Caki2 (cell line): ENCODE data around the gene CAMSAP2. TPM values are rescaled to one million over a fixed set of nuclear protein-coding genes. Genes with fewer than 3 reads are reported as not detected.
"Not testable (repeated sequence)": the region's sequence is repeated elsewhere in the genome, so short reads cannot be mapped to it uniquely, and the experiment has no call there.

Experiments
- DNase-seq: peaks from one replicate; pipeline ENCODE4 v3.0.0-alpha.2; 2015; ENCODE audit warnings: low read depth
- in situ Hi-C: cut with HindIII; loops from 2 replicates; pipeline ENCODE4 v1.10.0; 2016; ENCODE audit warnings: low sequenced_read_pairs, low pct_unique_long_range_greater_than_20kb, mixed read lengths
- total RNA-seq: library from RNA; depleted of rRNA; stranded (reverse); fragments of >200 nt; shearing (Covaris generic); gene quantifications from 2 replicates; pipeline ENCODE4 v1.2.3, GENCODE V29; 2014; ENCODE audit warnings: low replicate concordance

The CAMSAP2 gene
- total RNA-seq, 1 experiment from 2014 or later = 10.6 TPM

- DNase-seq, in situ Hi-C loops: not testable (repeated sequence)
These were observed 78.0 kb downstream of the CAMSAP2 start for GRCh38 chr1:200816624-200817224.

GRCh38 chr1:200818248-200818647 lies 79.6 kb downstream of the CAMSAP2 start:
- no peak for DNase-seq
- in situ Hi-C loops = no loop called here

GRCh38 chr1:200819726-200820125 lies 81.0 kb downstream of the CAMSAP2 start:
- in situ Hi-C loops = no loop called here
- no peak for DNase-seq

GRCh38 chr1:200831091-200831490 lies 92.4 kb downstream of the CAMSAP2 start:
- DNase-seq = no peak
- in situ Hi-C loops = no loop called here

- in situ Hi-C loops = no loop called here
- no peak for DNase-seq
These were observed 95.7 kb downstream of the CAMSAP2 start for GRCh38 chr1:200834383-200834782.

GRCh38 chr1:200836213-200836612 lies 97.5 kb downstream of the CAMSAP2 start:
- no peak for DNase-seq
- in situ Hi-C loops = no loop called here

- DNase-seq = peak; percentile 14
- in situ Hi-C loops = no loop called here
These were observed 99.4 kb downstream of the CAMSAP2 start for GRCh38 chr1:200837931-200838571.

- in situ Hi-C loops = no loop called here
- no peak for DNase-seq
These were observed 100.2 kb downstream of the CAMSAP2 start for GRCh38 chr1:200838676-200839445.

- in situ Hi-C loops = no loop called here
- DNase-seq = no peak
These were observed 106.7 kb downstream of the CAMSAP2 start for GRCh38 chr1:200845360-200845759.

GRCh38 chr1:200846398-200846797 lies 107.7 kb downstream of the CAMSAP2 start:
- DNase-seq = no peak
- in situ Hi-C loops = no loop called here

GRCh38 chr1:200849430-200849829 lies 110.7 kb downstream of the CAMSAP2 start:
- no peak for DNase-seq
- in situ Hi-C loops = no loop called here

GRCh38 chr1:200850554-200850953 lies 111.9 kb downstream of the CAMSAP2 start:
- no peak for DNase-seq
- in situ Hi-C loops = no loop called here

- in situ Hi-C loops = no loop called here
- DNase-seq = no peak
These were observed 118.1 kb downstream of the CAMSAP2 start for GRCh38 chr1:200856716-200857357.

- in situ Hi-C loops = no loop called here
These were observed 119.1 kb downstream of the CAMSAP2 start for GRCh38 chr1:200857804-200858203.

GRCh38 chr1:200861937-200862647 lies 123.4 kb downstream of the CAMSAP2 start:
- no peak for DNase-seq
- in situ Hi-C loops = no loop called here

More at GRCh38 chr1:200857804-200858203, 119.1 kb downstream of the CAMSAP2 start:
- DNase-seq = no peak

- DNase-seq = no peak
- in situ Hi-C loops = no loop called here
These were observed 124.2 kb downstream of the CAMSAP2 start for GRCh38 chr1:200862713-200863415.

GRCh38 chr1:200866116-200866515 lies 127.4 kb downstream of the CAMSAP2 start:
- in situ Hi-C loops = no loop called here
- DNase-seq = no peak

GRCh38 chr1:200866521-200866920 lies 127.8 kb downstream of the CAMSAP2 start:
- DNase-seq = no peak
- in situ Hi-C loops = no loop called here
